T1000 (cell line): Measurements from ENCODE around the gene SUMO1.

Experiments used
- DNase-seq: peaks from one replicate; lab custom pipeline; 2025; ENCODE audit warnings: mixed read lengths; lab: John Stamatoyannopoulos, UW

The SUMO1 gene

GRCh38 chr2:202196727-202197126, 41.7 kb downstream of the SUMO1 start:
- DNase-seq = no peak

GRCh38 chr2:202194418-202194817, 44.0 kb downstream of the SUMO1 start:
- DNase-seq = no peak

DNA sequence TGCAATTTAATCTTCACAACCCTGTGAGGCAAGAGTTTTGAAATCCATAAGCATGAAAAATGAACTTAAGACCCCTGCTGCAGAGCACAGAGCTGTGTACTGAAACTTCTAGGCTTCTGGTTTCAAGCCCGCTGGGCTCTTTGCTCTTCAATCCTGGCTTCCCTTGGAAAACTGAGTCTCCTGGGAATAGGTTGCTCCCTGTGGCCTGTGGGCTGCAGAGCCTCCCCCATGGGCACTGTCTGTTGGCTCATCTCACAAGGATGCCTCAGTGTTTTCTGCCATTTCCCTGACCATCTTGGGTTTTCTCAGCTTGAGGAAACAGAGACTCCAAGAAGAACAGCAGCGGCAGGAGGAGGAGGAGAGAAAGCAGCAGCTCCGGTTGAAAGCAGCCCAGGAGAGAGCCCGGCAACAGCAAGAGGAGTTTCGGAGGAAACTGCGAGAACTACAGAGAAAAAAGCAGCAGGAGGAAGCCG, 44.5 kb downstream of the SUMO1 start:
- DNase-seq = no peak

GRCh38 chr2:202193305-202193704, 45.1 kb downstream of the SUMO1 start:
- no peak for DNase-seq

DNA sequence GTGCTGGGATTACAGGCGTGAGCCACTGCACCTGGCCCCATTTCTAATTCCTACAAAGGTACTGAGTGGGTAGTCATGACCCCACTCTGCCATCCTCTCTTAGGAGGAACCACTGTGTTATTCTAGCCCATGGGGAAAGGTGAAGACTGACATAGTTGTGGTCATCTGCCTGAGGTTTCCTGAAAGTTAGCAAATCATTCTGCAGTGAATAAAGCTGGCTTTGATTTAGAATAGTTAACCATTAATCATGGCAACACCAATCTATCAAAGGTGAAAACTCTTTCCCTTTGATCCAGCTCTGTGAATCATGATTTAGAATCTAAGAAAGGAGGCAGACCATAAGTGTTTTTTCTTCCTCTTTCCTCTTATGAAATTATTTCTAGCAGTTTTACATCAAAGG, 50.8 kb downstream of the SUMO1 start:
- no peak for DNase-seq

- no peak for DNase-seq
These were observed 51.7 kb downstream of the SUMO1 start for GRCh38 chr2:202186641-202187202.

DNA sequence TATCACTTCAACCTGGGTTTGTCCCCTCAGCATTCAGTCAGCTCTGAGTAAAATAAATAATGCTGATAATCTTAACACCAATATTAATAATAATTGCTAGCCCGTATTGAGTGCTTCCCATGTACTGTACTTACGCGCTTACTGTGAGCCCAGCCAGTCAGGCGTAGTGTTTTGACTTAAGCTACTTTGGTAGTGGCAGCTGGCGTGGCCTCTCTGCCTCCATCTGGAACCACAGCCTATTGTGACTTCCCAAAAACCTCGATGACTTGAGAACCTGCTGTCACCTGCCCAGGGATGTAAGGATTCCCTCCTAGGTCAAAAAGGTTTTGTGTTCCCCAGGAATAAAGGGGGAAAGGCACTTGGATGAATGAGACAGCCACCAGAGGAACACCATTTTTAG, 53.2 kb downstream of the SUMO1 start:
- no peak for DNase-seq

DNA sequence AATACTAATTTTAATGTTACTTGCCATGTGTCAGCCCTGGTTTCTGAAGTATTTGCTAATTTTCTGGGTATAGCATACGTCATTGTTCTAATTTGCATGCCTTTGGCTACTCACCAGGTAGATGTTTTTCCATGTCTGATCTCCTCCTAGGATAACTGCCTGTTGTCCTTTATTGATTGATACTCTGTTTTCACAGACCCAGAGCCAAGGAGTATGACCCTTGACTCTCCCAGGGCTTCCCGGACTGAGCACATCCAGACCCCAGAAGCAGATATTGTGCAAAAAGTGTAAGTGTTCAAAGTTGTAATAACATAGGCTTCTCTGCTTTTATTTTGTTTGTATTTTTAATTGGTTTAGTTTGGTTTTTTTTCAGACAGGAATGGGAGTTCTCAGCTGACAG, 53.8 kb downstream of the SUMO1 start:
- no peak for DNase-seq

GRCh38 chr2:202178346-202178958, 59.9 kb downstream of the SUMO1 start:
- peak; percentile 15 for DNase-seq

DNA sequence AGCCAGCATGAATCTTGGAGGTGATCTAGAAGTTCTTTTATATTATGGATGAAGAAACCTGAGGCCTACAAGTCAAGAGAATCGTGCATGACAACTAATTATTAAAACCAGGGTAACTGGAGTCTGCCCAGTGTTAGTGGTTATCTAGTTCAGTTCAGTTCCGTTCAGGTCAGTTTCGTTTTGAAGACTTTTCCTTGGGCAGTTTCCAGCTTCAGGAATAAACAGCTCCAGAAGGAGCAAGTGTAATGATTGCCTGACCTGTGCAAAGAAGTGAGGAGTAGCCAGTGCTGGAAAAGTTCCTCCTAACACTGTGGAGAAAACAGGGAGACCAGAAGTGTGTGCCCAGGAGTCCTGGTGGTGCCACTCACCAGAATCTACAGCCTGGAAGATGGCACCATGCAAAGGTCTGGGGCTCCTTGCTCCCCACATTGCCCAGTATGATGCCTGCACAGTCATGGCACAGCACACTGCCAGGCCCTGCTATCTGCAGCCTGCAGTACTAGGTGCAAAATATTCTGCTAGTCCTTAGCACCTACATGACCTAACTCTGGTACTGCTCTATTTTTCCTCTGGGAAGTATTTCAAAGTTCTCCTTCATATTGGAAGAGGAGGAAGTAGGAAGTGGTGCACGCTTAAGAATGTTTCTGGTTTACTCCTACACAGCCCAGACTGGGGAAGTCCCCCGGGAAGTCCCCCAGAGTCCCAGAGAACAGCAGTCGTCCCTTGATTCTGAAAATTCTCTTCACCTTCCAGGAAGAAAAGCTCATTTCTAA, 65.8 kb downstream of the SUMO1 start:
- no peak for DNase-seq

GRCh38 chr2:202171241-202171825, 67.1 kb downstream of the SUMO1 start:
- no peak for DNase-seq

DNA sequence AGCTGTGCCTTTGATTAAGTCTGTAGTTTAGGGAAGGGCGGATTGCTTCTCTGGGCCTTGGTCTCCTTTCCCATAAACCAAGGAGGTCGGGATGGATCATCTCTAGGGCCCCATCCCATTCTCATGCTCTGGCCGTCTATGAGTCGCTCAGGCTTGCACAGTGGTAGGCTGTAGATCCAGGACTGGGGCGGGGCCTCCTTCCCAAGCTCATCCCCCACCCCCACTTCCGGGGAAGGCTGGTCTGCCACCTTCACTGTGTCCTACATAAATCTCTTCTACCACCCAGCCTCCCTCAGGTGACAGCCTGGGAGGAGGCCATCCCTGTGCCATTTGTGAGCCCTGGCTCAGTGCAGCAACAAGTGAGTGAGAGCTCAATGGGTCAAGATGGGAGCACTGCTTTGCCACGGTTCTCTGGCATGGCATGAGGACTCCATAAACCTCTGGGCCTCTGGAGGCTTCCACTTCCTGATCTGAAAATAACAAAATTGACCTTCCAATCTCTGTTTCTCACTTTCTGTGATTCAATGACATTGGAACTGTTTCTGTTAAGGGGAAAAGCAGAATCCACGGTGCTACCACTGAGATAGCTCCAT, 68.5 kb downstream of the SUMO1 start:
- no peak for DNase-seq

- no peak for DNase-seq
These were observed 69.3 kb downstream of the SUMO1 start for GRCh38 chr2:202169131-202169530.

GRCh38 chr2:202165945-202166344, 72.5 kb downstream of the SUMO1 start:
- DNase-seq = no peak

GRCh38 chr2:202165208-202165607, 73.2 kb downstream of the SUMO1 start:
- no peak for DNase-seq

- no peak for DNase-seq
These were observed 74.0 kb downstream of the SUMO1 start for GRCh38 chr2:202164411-202164810.

GRCh38 chr2:202161151-202161835, 77.1 kb downstream of the SUMO1 start:
- no peak for DNase-seq

GRCh38 chr2:202158796-202159195, 79.6 kb downstream of the SUMO1 start:
- no peak for DNase-seq

GRCh38 chr2:202157211-202157990, 81.0 kb downstream of the SUMO1 start:
- no peak for DNase-seq
